HEK293T (cell line): ENCODE measurements around the gene SHQ1.

Source experiments
- BHLHE40 ChIP-seq: fragments of 450-650 bp; IDR thresholded peaks from 2 replicates; pipeline ENCODE4 v1.6.1; 2016; ENCODE audit warnings: mild to moderate bottlenecking, moderate library complexity, borderline replicate concordance
- CTBP1 ChIP-seq: fragments of 450-650 bp; IDR thresholded peaks from 2 replicates; pipeline ENCODE4 v1.6.1; 2016; ENCODE audit warnings: borderline replicate concordance
- ELF4 ChIP-seq: fragments of 450-650 bp; IDR thresholded peaks from 2 replicates; pipeline ENCODE4 v1.6.1; 2017; ENCODE audit warnings: antibody characterized with exemption
- FOXA1 ChIP-seq: fragments of 450-650 bp; IDR thresholded peaks from 2 replicates; pipeline ENCODE4 v1.6.1; 2016; ENCODE audit warnings: mild to moderate bottlenecking
- FOXK2 ChIP-seq: fragments of 450-650 bp; IDR thresholded peaks from 2 replicates; pipeline ENCODE4 v1.6.1; 2016; ENCODE audit warnings: mild to moderate bottlenecking
- FOXM1 ChIP-seq: fragments of 450-650 bp; IDR thresholded peaks from 2 replicates; pipeline ENCODE4 v1.6.1; 2017; ENCODE audit warnings: mild to moderate bottlenecking, borderline replicate concordance
- HDGF ChIP-seq: fragments of 450-650 bp; IDR thresholded peaks from 2 replicates; pipeline ENCODE4 v1.6.1; 2017; ENCODE audit warnings: antibody characterized with exemption, borderline replicate concordance
- PKNOX1 ChIP-seq: fragments of 450-650 bp; IDR thresholded peaks from 2 replicates; pipeline ENCODE4 v1.6.1; 2016
- SP1 ChIP-seq: fragments of 450-650 bp; IDR thresholded peaks from 2 replicates; pipeline ENCODE4 v1.6.1; 2017
- SUZ12 ChIP-seq: fragments of 450-650 bp; IDR thresholded peaks from 2 replicates; pipeline ENCODE4 v1.6.1; 2016; ENCODE audit warnings: mild to moderate bottlenecking

GRCh38 chr3:72846166-72846565, 2.1 kb downstream of the SHQ1 start:
- no peak for TF ChIP-seq CTBP1
- TF ChIP-seq FOXA1 = no peak
- no peak for TF ChIP-seq SUZ12
- no peak for TF ChIP-seq BHLHE40
- TF ChIP-seq FOXM1 = no peak
- no peak for TF ChIP-seq FOXK2
- TF ChIP-seq SP1 = no peak
- no peak for TF ChIP-seq ELF4
- no peak for TF ChIP-seq HDGF
- no peak for TF ChIP-seq PKNOX1
